Astrocyte of the cerebellum (primary cell): ENCODE measurements around the gene LRRC30.

Experiments used
- DNase-seq: peaks from one replicate; pipeline ENCODE4 v3.0.0-alpha.2; 2011; ENCODE audit warnings: low read depth
- H3K4me3 ChIP-seq: 2 replicates; pipeline ENCODE4 v1.5.1; 2011; ENCODE audit warnings: mild to moderate bottlenecking, low read depth, low read length, moderate library complexity
- CTCF ChIP-seq: IDR thresholded peaks from 2 replicates; pipeline ENCODE4 v1.5.1; 2012; ENCODE audit warnings: low read length, low read depth, moderate library complexity, mild to moderate bottlenecking; ENCODE audit errors: missing control alignments
- in situ Hi-C: cut with HindIII; loops from 2 replicates; pipeline ENCODE4 v1.10.0; 2017; ENCODE audit warnings: low sequenced_read_pairs

LRRC30 gene

GRCh38 chr18:7207366-7207915 lies 23.4 kb upstream of the LRRC30 start:
- in situ Hi-C loops: no loop called here
- DNase-seq: no peak
- no peak for TF ChIP-seq CTCF

GRCh38 chr18:7221424-7222155 lies 9.3 kb upstream of the LRRC30 start:
- peak; percentile 54 for DNase-seq

More at GRCh38 chr18:7207366-7207915, 23.4 kb upstream of the LRRC30 start:
- no peak overlapping the region for H3K4me3 ChIP-seq

GRCh38 chr18:7224198-7224597 lies 6.7 kb upstream of the LRRC30 start:
- in situ Hi-C loops: no loop called here
- H3K4me3 ChIP-seq: no peak overlapping the region
- TF ChIP-seq CTCF: no peak
- no peak for DNase-seq

More at GRCh38 chr18:7221424-7222155, 9.3 kb upstream of the LRRC30 start:
- peak; percentile 91 for TF ChIP-seq CTCF
- H3K4me3 ChIP-seq: no peak overlapping the region
- in situ Hi-C loops: no loop called here

- in situ Hi-C loops: no loop called here
- no peak for TF ChIP-seq CTCF
- no peak for DNase-seq
- no peak overlapping the region for H3K4me3 ChIP-seq
These were observed 1.3 kb downstream of the LRRC30 start for GRCh38 chr18:7232218-7232617.

- in situ Hi-C loops: no loop called here
- TF ChIP-seq CTCF: no peak
- H3K4me3 ChIP-seq: no peak overlapping the region
- no peak for DNase-seq
These were observed 2.4 kb downstream of the LRRC30 start for GRCh38 chr18:7233134-7233810.

GRCh38 chr18:7234091-7234490 lies 3.2 kb downstream of the LRRC30 start:
- in situ Hi-C loops: no loop called here
- TF ChIP-seq CTCF: no peak
- no peak overlapping the region for H3K4me3 ChIP-seq
- DNase-seq: no peak
